Breast epithelium (tissue), 4 donors: Measurements from ENCODE around the gene VWF. TPM values are rescaled to one million over a fixed set of nuclear protein-coding genes. Genes with fewer than 3 reads are reported as not detected.
"Not testable (repeated sequence)": the region's sequence is repeated elsewhere in the genome, so short reads cannot be mapped to it uniquely, and the experiment has no call there.

Source experiments
- DNase-seq, 2 donors: peaks; one replicate each; pipeline ENCODE4 v3.0.0-alpha.2; 2019; ENCODE audit warnings: low spot score in 2 of 2
- H3K27ac ChIP-seq, 2 donors: fragments of 200-600 bp; sonication (generic) in 1 of 2; one replicate each; pipeline ENCODE4 v1.5.1; 2016 to 2019; ENCODE audit warnings: mild to moderate bottlenecking in 1 of 2
- H3K27me3 ChIP-seq, 2 donors: fragments of 200-600 bp; sonication (generic) in 1 of 2; one replicate each; pipeline versions ENCODE4 v1.5.1 to v1.6.0; 2017 to 2019; ENCODE audit warnings: control low read depth in 1 of 2, mild to moderate bottlenecking in 1 of 2
- H3K36me3 ChIP-seq: fragments of 200-600 bp; one replicate; pipeline ENCODE4 v1.5.1; 2019
- H3K4me1 ChIP-seq, 2 donors: fragments of 200-600 bp; sonication (generic); one replicate each; pipeline ENCODE4 v1.5.1; 2016 to 2019; ENCODE audit warnings: control low read depth in 1 of 2
- H3K4me3 ChIP-seq, 3 donors: fragments of 200-600 bp; sonication (generic); 1 replicate in 2 of 3; 2 replicates in 1 of 3; pipeline ENCODE4 v1.5.1; 2016 to 2019; ENCODE audit warnings: mild to moderate bottlenecking in 3 of 3, moderate library complexity in 2 of 3
- H3K9me3 ChIP-seq, 2 donors: fragments of 200-600 bp; sonication (generic) in 1 of 2; one replicate each; pipeline ENCODE4 v1.5.1; 2016 to 2019; ENCODE audit warnings: control low read depth in 1 of 2
- CTCF ChIP-seq, 3 donors: fragments of 450-650 bp; IDR thresholded peaks; one replicate each; pipeline ENCODE4 v1.5.1; 2016 to 2017; ENCODE audit warnings: antibody characterized with exemption in 3 of 3, mild to moderate bottlenecking in 3 of 3, moderate library complexity in 3 of 3
- POLR2A ChIP-seq: fragments of 450-650 bp; IDR thresholded peaks from one replicate; pipeline ENCODE4 v1.6.1; 2016; ENCODE audit warnings: antibody characterized with exemption, mild to moderate bottlenecking, moderate library complexity
- POLR2AphosphoS5 ChIP-seq, 3 donors: sonication (generic); formaldehyde crosslinking; IDR thresholded peaks; one replicate each; pipeline ENCODE4 v1.6.1; 2017; ENCODE audit warnings: antibody characterized with exemption in 3 of 3
- intact Hi-C: fragments of 100-400 bp; cut with DNase I; formaldehyde crosslinking; loops from one replicate; pipeline ENCODE4 v1.15.1; 2023; ENCODE audit warnings: low total_unique reads
- total RNA-seq, 3 donors: library from RNA; depleted of rRNA; stranded (reverse); fragments of >200 nt; gene quantifications; one replicate each; pipeline ENCODE4 v1.1.0, GENCODE V29; 2016

Gene VWF
- total RNA-seq, 3 donors from 2014 or later, result 60.3 to 267 (median 117) TPM

GRCh38 chr12:6148061-6148460 lies 23.6 kb upstream of the VWF start:
- intact Hi-C loops, result no loop called here

GRCh38 chr12:6146951-6147350 lies 22.5 kb upstream of the VWF start:
- TF ChIP-seq POLR2A (no peak), POLR2AphosphoS5 (IDR thresholded peaks at IDR 0.05) (no peak), CTCF (IDR thresholded peaks at IDR 0.05) (no peak)
- no peaks in the 10 kb centered on the region for H3K9me3 ChIP-seq
- intact Hi-C loops, result no loop called here
- H3K4me3 ChIP-seq, result no peak overlapping the region
- no peak overlapping the region for H3K27ac ChIP-seq
- no peaks in the 10 kb centered on the region for H3K36me3 ChIP-seq
- no peaks in the 10 kb centered on the region for H3K27me3 ChIP-seq
- DNase-seq, result no peak
- no peaks in the 10 kb centered on the region for H3K4me1 ChIP-seq

More at GRCh38 chr12:6148061-6148460, 23.6 kb upstream of the VWF start:
- Histone ChIP-seq H3K36me3 (no peaks in the 10 kb centered on the region), H3K4me3 (no peak overlapping the region), H3K4me1 (no peaks in the 10 kb centered on the region), H3K27me3 (no peaks in the 10 kb centered on the region), H3K27ac (no peak overlapping the region), H3K9me3 (no peaks in the 10 kb centered on the region)
- TF ChIP-seq POLR2A, result no peak
- TF ChIP-seq CTCF (IDR thresholded peaks at IDR 0.05), result no peak
- no peak for DNase-seq

- no peak for DNase-seq
- intact Hi-C loops, result no loop called here
- no peak overlapping the region for H3K4me3 ChIP-seq
- TF ChIP-seq POLR2A, result no peak
- TF ChIP-seq CTCF (IDR thresholded peaks at IDR 0.05), result no peak
- TF ChIP-seq POLR2AphosphoS5 (IDR thresholded peaks at IDR 0.05), result no peak
- no peak overlapping the region for H3K27ac ChIP-seq
- H3K9me3 ChIP-seq, result no peaks in the 10 kb centered on the region
- no peaks in the 10 kb centered on the region for H3K4me1 ChIP-seq
- H3K27me3 ChIP-seq, result no peaks in the 10 kb centered on the region
- H3K36me3 ChIP-seq, result no peaks in the 10 kb centered on the region
Measured at GRCh38 chr12:6146509-6146908, 22.0 kb upstream of the VWF start.

- H3K4me3 ChIP-seq, result no peak overlapping the region
- intact Hi-C loops, result no loop called here
- DNase-seq, result no peak
- no peaks in the 10 kb centered on the region for H3K27me3 ChIP-seq
- no peaks in the 10 kb centered on the region for H3K9me3 ChIP-seq
- no peaks in the 10 kb centered on the region for H3K4me1 ChIP-seq
- no peaks in the 10 kb centered on the region for H3K36me3 ChIP-seq
- no peak overlapping the region for H3K27ac ChIP-seq
- no peak for TF ChIP-seq POLR2AphosphoS5 (IDR thresholded peaks at IDR 0.05)
- TF ChIP-seq CTCF (IDR thresholded peaks at IDR 0.05), result no peak
- TF ChIP-seq POLR2A, result no peak
Measured at GRCh38 chr12:6145564-6145963, 21.1 kb upstream of the VWF start.

- H3K27ac ChIP-seq, result no peak overlapping the region
- H3K4me1 ChIP-seq, result no peaks in the 10 kb centered on the region
- DNase-seq, result no peak
- no peak for TF ChIP-seq POLR2A
- H3K27me3 ChIP-seq, result no peaks in the 10 kb centered on the region
- H3K36me3 ChIP-seq, result no peaks in the 10 kb centered on the region
- no peak overlapping the region for H3K4me3 ChIP-seq
- intact Hi-C loops, result no loop called here
- no peaks in the 10 kb centered on the region for H3K9me3 ChIP-seq
Measured at GRCh38 chr12:6143303-6143675, 18.8 kb upstream of the VWF start.

- DNase-seq, H3K27me3 ChIP-seq, intact Hi-C loops, H3K4me3 ChIP-seq, H3K27ac ChIP-seq, H3K36me3 ChIP-seq, H3K4me1 ChIP-seq, H3K9me3 ChIP-seq: not testable (repeated sequence)
Measured at GRCh38 chr12:6142368-6143302, 18.2 kb upstream of the VWF start.

- H3K4me3 ChIP-seq, intact Hi-C loops, H3K27ac ChIP-seq, H3K4me1 ChIP-seq, H3K9me3 ChIP-seq, H3K36me3 ChIP-seq, DNase-seq, H3K27me3 ChIP-seq: not testable (repeated sequence)
Measured at GRCh38 chr12:6141731-6142367, 17.4 kb upstream of the VWF start.
